Muscle layer of colon (tissue), 2 donors: ENCODE data around the gene DGAT2.
"Not testable (repeated sequence)": the region's sequence is repeated elsewhere in the genome, so short reads cannot be mapped to it uniquely, and the experiment has no call there.

Source experiments
- H3K27ac ChIP-seq: one replicate; pipeline ENCODE4 v1.7.0; 2013; ENCODE audit warnings: low read depth, mild to moderate bottlenecking, low read length, moderate library complexity
- H3K27me3 ChIP-seq, 2 donors: one replicate each; pipeline ENCODE4 v1.7.0; 2013; ENCODE audit warnings: low read length in 2 of 2, mild to moderate bottlenecking in 2 of 2; ENCODE audit not compliant: insufficient read depth in 2 of 2, control insufficient read depth in 1 of 2
- H3K36me3 ChIP-seq: one replicate; pipeline ENCODE4 v1.7.0; 2013; ENCODE audit warnings: mild to moderate bottlenecking, low read length; ENCODE audit not compliant: insufficient read depth
- H3K4me1 ChIP-seq: one replicate; pipeline ENCODE4 v1.7.0; 2013; ENCODE audit warnings: mild to moderate bottlenecking, low read length; ENCODE audit not compliant: insufficient read depth
- H3K4me3 ChIP-seq, 2 donors: one replicate each; pipeline ENCODE4 v1.7.0; 2013; ENCODE audit warnings: low read length in 2 of 2, low read depth in 1 of 2, mild to moderate bottlenecking in 1 of 2, moderate library complexity in 1 of 2
- H3K9ac ChIP-seq: one replicate; pipeline ENCODE4 v1.7.0; 2013; ENCODE audit warnings: low read length
- H3K9me3 ChIP-seq: one replicate; pipeline ENCODE4 v1.7.0; 2013; ENCODE audit warnings: mild to moderate bottlenecking, low read length
- donor health status: abdominal sarcoma.
- donor health status: Adenocarcinoma of cecum.

The DGAT2 gene

DNA sequence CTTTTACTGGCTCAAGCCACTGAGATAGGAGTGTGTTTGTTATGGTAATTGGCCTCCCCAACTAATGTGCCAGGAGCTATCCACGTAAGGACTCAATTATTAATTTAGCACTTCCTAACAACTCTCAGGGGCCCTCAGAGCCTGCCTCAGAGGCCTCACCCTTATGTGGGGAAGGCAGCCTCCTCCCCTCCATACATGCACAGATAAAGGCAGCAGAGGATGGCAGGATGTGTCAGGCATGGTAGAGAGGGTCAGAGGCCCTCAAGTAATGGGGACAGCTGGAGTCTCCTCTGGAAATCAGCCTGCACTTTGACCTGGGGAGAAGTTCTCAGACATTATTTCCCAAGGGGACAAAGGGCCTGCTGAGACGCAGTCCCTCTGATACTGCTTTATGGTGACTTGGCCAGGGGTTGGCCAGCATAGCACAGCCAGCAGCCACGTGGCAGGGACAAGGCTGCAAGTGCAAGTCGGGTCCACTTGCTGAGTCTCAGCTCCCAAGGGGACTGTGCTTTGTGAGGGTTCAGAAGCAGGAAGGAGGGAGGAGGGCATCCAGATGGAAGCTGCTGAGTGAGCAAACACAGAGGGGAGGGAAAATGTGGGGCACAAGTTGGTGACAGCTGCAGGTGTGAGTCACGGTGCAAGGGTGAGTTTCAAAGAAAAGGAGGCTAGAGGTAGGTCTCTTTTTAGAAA, 33.9 kb upstream of the DGAT2 start:
- H3K9me3 ChIP-seq, result no peaks in the 10 kb centered on the region
- H3K9ac ChIP-seq, result no peak overlapping the region
- no peak overlapping the region for H3K27ac ChIP-seq
- no peak overlapping the region for H3K4me3 ChIP-seq
- H3K4me1 ChIP-seq, result peaks cover 7% of the 10 kb centered on the region
- H3K36me3 ChIP-seq, result no peaks in the 10 kb centered on the region
- H3K27me3 ChIP-seq, result no peaks in the 10 kb centered on the region

DNA sequence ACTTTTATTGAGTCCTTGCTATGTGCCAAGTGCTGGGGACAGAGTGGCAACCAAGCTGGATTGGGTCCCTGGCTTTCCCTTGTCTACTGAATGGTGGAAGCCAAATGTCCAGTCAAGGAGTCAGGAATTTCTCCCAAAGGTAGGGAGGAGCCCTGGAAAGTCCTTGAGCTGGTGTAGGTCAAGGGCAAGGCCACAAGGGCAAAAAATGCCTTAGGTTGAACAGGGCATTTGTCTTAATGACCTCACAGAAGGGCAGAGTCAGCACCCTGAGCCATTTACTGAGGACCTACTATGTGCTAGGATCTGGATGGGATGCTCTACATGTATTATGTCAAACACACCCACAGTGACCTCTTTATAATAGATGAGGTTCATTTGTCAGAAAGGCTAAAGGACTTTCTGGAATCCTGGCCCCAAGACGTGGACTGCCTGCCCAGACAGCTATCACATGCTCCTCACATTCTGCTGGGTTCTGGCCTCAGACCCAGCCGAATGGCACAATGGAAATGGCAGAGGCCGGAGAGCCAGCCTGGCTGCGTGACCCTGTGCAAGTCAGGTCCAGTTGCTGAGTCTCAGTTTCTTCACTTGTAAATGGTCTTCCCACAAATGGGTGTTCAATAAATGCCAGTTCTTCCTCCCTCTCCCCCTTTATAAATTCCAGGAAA, 33.3 kb upstream of the DGAT2 start:
- H3K27ac ChIP-seq, result no peak overlapping the region
- H3K36me3 ChIP-seq, result no peaks in the 10 kb centered on the region
- H3K9ac ChIP-seq, result no peak overlapping the region

DNA sequence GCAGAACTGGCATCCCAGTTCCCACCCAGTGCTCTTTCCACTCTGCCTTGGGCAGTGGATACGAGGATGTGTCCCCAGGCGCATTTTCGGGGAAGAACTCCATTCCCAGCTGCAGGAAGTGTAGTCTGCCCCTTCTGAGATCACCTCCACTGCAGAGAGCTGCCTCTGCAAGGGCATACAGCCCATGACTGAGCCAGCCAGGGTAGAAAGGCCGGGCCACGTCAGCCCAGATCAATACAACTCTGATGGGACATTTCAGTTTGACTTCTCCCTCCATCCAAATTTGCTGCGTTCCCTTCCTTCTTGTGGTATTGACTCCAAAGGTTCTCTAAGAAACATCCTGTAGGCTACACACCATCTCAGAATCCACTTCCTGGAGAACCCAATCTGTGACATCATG, 31.3 kb upstream of the DGAT2 start:
- no peaks in the 10 kb centered on the region for H3K36me3 ChIP-seq
- H3K9me3 ChIP-seq, result no peaks in the 10 kb centered on the region
- H3K9ac ChIP-seq, result no peak overlapping the region
- H3K4me1 ChIP-seq, result peaks cover 7% of the 10 kb centered on the region
- H3K27ac ChIP-seq, result no peak overlapping the region
- H3K27me3 ChIP-seq, result no peaks in the 10 kb centered on the region
- H3K4me3 ChIP-seq, result no peak overlapping the region

More for the DNA sequence above, 33.3 kb upstream of the DGAT2 start:
- Histone ChIP-seq H3K9me3 (no peaks in the 10 kb centered on the region), H3K4me1 (peaks cover 7% of the 10 kb centered on the region), H3K27me3 (no peaks in the 10 kb centered on the region), H3K4me3 (no peak overlapping the region)

DNA sequence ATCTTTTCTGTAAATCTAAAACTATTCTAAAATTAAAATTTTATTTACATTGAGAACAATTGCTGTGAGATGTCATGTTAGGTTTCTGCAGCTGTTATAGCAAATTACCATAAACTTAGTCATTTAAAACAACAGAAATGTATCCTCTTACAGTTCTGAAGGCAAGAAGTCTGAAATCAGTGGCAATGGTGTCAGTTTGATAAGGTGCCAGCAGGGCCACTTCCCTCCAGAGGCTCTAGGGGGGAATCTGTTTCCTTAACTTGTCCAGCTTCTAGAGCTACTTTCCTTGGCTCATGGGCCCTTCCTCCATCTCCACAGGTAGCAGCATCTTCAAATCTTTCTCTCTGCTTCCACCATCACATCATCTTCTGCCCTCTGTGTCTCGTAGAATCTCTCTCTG, 27.9 kb upstream of the DGAT2 start:
- H3K4me1 ChIP-seq, result no peaks in the 10 kb centered on the region
- H3K4me3 ChIP-seq, result no peak overlapping the region
- H3K27me3 ChIP-seq, result no peaks in the 10 kb centered on the region
- no peaks in the 10 kb centered on the region for H3K36me3 ChIP-seq
- H3K9me3 ChIP-seq, result no peaks in the 10 kb centered on the region
- no peak overlapping the region for H3K27ac ChIP-seq
- no peak overlapping the region for H3K9ac ChIP-seq

DNA sequence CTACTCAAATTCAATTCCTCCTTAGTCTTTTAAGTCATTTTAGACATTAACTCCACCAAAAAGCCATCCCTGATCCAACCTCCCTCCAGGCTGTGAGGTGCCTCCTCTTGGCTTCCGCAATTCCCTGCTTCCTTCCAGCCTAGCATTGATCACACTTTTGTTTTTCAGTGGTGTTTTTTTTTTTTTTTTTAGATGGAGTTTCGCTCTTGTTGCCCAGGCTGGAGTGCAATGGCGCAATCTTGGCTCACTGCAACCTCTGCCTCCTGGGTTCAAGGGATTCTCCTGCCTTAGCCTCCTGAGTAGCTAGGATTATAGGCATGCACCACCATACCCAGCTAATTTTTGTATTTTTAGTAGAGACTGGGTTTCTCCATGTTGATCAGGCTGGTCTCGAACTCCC, 25.4 kb upstream of the DGAT2 start:
- H3K9ac ChIP-seq, H3K4me1 ChIP-seq, H3K36me3 ChIP-seq, H3K27me3 ChIP-seq, H3K27ac ChIP-seq, H3K4me3 ChIP-seq, H3K9me3 ChIP-seq: not testable (repeated sequence)

DNA sequence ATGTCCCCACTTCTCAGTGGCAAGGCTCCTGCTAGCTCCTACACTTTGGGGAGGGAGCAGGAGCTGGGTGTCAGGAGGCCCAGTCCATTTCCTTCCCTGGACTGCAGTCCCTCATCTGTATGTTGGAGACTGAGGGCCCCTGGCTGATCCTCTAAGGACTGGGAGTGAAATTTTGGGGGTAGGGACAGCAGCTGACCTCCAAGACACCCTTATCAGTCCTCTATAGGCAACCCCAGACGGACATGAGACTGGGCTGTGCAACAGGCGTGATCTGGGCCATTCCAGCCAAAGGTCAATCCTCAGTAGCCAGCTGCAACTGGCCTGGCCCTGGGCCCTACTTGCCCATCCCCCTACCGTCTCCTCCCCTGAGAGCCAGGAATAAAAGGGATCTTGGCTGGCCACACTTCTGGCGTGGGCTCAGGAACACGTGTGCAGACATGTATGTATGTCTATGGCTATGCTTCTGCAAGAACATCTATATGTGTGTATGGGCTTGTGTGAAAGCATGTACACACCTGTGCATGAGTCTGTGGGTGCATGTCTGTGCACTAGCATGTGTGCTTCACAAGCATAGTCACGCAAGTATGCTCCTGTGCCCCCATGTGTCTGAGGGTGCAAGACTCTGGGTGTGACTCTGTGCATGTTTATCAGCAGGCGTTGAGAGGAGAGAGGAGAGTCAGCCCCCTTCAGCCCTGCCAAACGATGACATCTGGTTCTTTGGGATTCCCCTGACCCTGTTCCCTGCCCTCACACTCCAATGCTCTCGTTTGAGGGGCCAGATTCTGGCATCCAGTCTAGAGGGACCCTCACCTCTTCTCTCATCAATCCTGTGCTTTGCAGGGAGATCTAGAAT, 24.6 kb upstream of the DGAT2 start:
- Histone ChIP-seq H3K27me3 (no peaks in the 10 kb centered on the region), H3K36me3 (no peaks in the 10 kb centered on the region), H3K9me3 (no peaks in the 10 kb centered on the region), H3K9ac (no peak overlapping the region), H3K4me1 (no peaks in the 10 kb centered on the region), H3K27ac (no peak overlapping the region), H3K4me3 (no peak overlapping the region)

DNA sequence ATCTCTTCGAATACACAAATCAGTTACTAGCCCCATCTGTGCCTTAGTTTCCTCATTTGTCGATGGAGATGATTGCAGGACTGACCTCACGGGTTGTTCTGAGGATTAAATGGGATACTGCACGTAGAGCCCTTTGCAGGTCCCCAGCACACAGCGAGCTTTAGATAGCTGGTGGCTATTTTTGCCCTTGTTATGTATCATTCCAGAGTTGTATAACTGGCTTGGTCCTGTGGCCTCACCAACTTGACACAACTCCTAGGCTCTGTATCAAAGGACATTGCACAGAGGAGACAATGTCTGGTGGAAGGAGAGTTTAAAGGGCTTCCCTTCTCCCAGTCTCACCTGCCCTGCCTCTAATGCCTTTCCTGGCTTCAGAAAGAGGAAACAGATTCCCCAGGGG, 22.8 kb upstream of the DGAT2 start:
- H3K27me3 ChIP-seq, result no peaks in the 10 kb centered on the region
- no peak overlapping the region for H3K9ac ChIP-seq
- H3K9me3 ChIP-seq, result no peaks in the 10 kb centered on the region
- H3K36me3 ChIP-seq, result no peaks in the 10 kb centered on the region
- no peak overlapping the region for H3K4me3 ChIP-seq
- H3K27ac ChIP-seq, result no peak overlapping the region
- no peaks in the 10 kb centered on the region for H3K4me1 ChIP-seq

DNA sequence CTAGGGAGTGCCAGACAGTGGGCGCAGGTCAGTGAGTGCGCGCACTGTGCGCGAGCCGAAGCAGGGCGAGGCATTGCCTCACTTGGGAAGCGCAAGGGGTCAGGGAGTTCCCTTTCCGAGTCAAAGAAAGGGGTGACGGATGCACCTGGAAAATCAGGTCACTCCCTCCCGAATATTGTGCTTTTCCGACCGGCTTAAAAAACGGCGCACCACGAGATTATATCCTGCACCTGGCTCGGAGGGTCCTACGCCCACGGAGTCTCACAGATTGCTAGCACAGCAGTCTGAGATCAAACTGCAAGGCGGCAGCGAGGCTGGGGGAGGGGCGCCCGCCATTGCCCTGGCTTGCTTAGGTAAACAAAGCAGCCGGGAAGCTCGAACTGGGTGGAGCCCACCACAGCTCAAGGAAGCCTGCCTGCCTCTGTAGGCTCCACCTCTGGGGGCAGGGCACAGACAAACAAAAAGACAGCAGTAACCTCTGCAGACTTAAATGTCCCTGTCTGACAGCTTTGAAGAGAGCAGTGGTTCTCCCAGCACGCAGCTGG, 19.8 kb upstream of the DGAT2 start:
- H3K27me3 ChIP-seq, H3K9ac ChIP-seq, H3K9me3 ChIP-seq, H3K27ac ChIP-seq, H3K36me3 ChIP-seq, H3K4me3 ChIP-seq, H3K4me1 ChIP-seq: not testable (repeated sequence)

DNA sequence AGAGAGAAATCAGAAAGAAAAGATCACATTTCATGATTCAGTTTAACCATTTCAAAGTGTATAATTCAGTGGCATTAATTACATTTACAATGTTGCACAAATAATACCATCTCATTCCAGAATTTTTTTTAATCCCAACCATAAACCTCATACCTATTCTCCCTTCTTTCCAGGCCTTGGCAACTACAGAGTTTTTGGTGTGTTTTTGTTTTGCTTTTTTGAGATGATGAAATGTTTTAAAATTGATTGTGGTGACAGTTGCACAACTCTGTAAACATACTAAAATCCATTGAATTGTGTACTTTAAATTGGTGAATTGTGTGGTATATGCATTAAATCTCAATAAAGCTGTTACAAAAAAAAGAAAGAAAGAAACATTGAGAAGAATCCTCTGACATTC, 13.6 kb upstream of the DGAT2 start:
- H3K36me3 ChIP-seq, H3K9ac ChIP-seq: not testable (repeated sequence)

DNA sequence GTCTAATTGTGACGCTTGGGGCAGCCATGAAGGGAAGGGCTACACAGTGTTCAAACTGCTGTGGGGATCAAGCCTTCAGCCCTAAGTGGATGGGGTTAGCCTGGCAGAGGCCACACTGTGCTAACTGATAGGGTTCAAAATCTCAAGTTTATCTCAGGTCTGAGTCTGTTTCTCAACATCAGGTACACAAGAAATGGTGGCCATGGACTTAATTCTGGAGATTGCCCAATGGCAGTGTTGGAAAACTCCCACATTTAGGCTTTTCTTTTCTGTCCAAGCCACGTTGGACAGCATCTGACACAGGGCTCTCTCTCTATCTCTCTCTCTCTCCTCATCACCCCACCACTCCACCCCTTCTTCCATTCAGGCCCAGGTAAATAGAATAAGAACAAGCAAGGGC, 10.9 kb upstream of the DGAT2 start:
- Histone ChIP-seq H3K36me3 (no peaks in the 10 kb centered on the region), H3K27ac (no peak overlapping the region), H3K9me3 (no peaks in the 10 kb centered on the region), H3K4me1 (no peaks in the 10 kb centered on the region), H3K9ac (no peak overlapping the region), H3K4me3 (no peak overlapping the region), H3K27me3 (no peaks in the 10 kb centered on the region)

More for the DNA sequence above, 13.6 kb upstream of the DGAT2 start:
- not testable (repeated sequence) for H3K4me3 ChIP-seq, H3K27me3 ChIP-seq, H3K27ac ChIP-seq, H3K9me3 ChIP-seq, H3K4me1 ChIP-seq

DNA sequence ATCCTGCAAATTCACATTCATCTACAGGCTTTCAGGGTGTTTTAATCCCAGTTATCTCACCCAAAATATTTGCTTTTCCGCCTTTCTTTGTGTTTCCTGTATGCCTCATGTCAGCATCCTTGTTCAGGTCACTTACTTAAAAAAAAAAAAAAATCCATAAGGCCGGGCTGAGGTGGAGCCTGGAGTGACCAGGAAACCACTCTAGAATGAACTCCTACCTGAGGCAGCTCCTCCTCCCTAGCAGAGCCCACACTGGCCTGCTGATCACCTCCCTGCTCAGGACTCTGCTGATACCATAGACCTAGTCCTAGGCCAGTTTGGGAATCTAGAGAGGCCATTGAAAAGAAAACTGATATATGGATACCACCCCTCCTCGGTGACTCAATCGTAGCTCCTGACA, 8.7 kb upstream of the DGAT2 start:
- H3K36me3 ChIP-seq, result no peaks in the 10 kb centered on the region
- no peak overlapping the region for H3K9ac ChIP-seq
- no peak overlapping the region for H3K4me3 ChIP-seq
- H3K27ac ChIP-seq, result no peak overlapping the region
- no peaks in the 10 kb centered on the region for H3K27me3 ChIP-seq
- H3K4me1 ChIP-seq, result no peaks in the 10 kb centered on the region
- H3K9me3 ChIP-seq, result no peaks in the 10 kb centered on the region
